Stomach (tissue), 4 donors: Measurements from ENCODE around the gene PTPRE.

Source experiments
- EP300 ChIP-seq: sonication (generic); formaldehyde crosslinking; IDR thresholded peaks from one replicate; pipeline ENCODE4 v1.6.1; 2017; ENCODE audit warnings: antibody characterized with exemption
- POLR2A ChIP-seq, 4 donors: fragments of 450-650 bp; IDR thresholded peaks; one replicate each; pipeline ENCODE4 v1.6.1; 2016; ENCODE audit warnings: antibody characterized with exemption in 4 of 4, control low read depth in 2 of 4, mild to moderate bottlenecking in 1 of 4, moderate library complexity in 1 of 4
- POLR2AphosphoS5 ChIP-seq, 3 donors: sonication (generic); formaldehyde crosslinking; IDR thresholded peaks; one replicate each; pipeline ENCODE4 v1.6.1; 2016; ENCODE audit warnings: antibody characterized with exemption in 3 of 3
- TF ChIP-seq, protein P1 (sequence below), 7 experiments: fragments of 450-650 bp in 4 of 7; fragments of 200-600 bp in 3 of 7; sonication (generic) in 3 of 7; IDR thresholded peaks; one replicate each; pipeline ENCODE4 v1.5.1; 2016 to 2019; ENCODE audit warnings: antibody characterized with exemption in 7 of 7, control low read depth in 2 of 7, mild to moderate bottlenecking in 1 of 7

DNA sequence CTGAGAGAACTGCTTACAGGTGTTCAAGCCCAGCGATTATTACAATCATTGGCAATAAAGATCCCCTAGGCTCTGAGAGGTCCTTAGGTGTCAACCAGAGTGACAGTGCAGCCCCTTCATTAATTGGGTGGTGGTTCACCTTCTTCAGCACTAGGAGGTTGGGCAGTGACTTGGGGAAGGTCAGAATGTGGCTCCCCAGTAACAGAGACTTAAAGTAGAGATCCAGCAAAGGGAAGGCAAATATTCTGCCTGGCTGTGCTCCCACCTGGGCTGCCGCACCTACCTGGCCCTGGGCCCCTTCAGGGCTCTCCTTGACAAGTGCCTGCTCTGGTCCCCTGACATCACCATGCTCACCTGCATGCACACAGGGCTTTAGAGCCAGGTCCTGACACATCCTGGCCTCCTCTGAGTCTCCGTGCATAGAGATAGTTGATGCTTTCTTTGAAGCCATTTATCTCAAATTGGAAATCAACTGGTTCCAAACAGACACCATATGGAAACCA, 16.0 kb upstream of the PTPRE start:
- TF ChIP-seq, protein P1, sequence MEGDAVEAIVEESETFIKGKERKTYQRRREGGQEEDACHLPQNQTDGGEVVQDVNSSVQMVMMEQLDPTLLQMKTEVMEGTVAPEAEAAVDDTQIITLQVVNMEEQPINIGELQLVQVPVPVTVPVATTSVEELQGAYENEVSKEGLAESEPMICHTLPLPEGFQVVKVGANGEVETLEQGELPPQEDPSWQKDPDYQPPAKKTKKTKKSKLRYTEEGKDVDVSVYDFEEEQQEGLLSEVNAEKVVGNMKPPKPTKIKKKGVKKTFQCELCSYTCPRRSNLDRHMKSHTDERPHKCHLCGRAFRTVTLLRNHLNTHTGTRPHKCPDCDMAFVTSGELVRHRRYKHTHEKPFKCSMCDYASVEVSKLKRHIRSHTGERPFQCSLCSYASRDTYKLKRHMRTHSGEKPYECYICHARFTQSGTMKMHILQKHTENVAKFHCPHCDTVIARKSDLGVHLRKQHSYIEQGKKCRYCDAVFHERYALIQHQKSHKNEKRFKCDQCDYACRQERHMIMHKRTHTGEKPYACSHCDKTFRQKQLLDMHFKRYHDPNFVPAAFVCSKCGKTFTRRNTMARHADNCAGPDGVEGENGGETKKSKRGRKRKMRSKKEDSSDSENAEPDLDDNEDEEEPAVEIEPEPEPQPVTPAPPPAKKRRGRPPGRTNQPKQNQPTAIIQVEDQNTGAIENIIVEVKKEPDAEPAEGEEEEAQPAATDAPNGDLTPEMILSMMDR (IDR thresholded peaks at IDR 0.05): no peak
- TF ChIP-seq POLR2A (IDR thresholded peaks at IDR 0.05) (no peak), EP300 (no peak), POLR2AphosphoS5 (IDR thresholded peaks at IDR 0.05) (no peak)
